Natural killer cell (primary cell): Measurements from ENCODE around the gene GABRG2. TPM values are rescaled to one million over a fixed set of nuclear protein-coding genes. Genes with fewer than 3 reads are reported as not detected.

Source experiments
- ATAC-seq, 3 donors: fragments of 150-1000 bp in 2 of 3; fragments of 200-7000 bp in 1 of 3; cut with Tn5 transposase; 1 replicate in 1 of 3; 2 replicates in 2 of 3; pipeline ENCODE4 v1.10.0; 2021; ENCODE audit warnings: mild to moderate bottlenecking in 2 of 3, moderate library complexity in 2 of 3
- DNase-seq, 2 donors: peaks; one replicate each; pipeline versions ENCODE4 v3.0.0 to v3.0.0-alpha.2; 2013 to 2021; ENCODE audit warnings: mixed read lengths in 1 of 2
- H3K27ac ChIP-seq: one replicate; pipeline ENCODE4 v1.5.1; 2013; ENCODE audit warnings: mild to moderate bottlenecking, low read length
- H3K27me3 ChIP-seq: one replicate; pipeline ENCODE4 v1.6.1; 2013; ENCODE audit warnings: low read length; ENCODE audit not compliant: control insufficient read depth, insufficient read depth
- H3K36me3 ChIP-seq: one replicate; pipeline ENCODE4 v1.6.1; 2013; ENCODE audit warnings: low read length; ENCODE audit not compliant: control insufficient read depth, insufficient read depth
- H3K4me1 ChIP-seq: one replicate; pipeline ENCODE4 v1.6.1; 2013; ENCODE audit warnings: low read length; ENCODE audit not compliant: control insufficient read depth, insufficient read depth
- H3K4me3 ChIP-seq: one replicate; pipeline ENCODE4 v1.5.1; 2013; ENCODE audit warnings: low read length
- H3K9me3 ChIP-seq: one replicate; pipeline ENCODE4 v1.6.1; 2013; ENCODE audit warnings: low read length; ENCODE audit not compliant: control insufficient read depth, insufficient read depth
- H3K27ac Mint-ChIP-seq, 2 donors: one replicate each; pipeline ENCODE4 v1.8.0; 2022; ENCODE audit warnings: mild to moderate bottlenecking in 2 of 2, mixed read lengths in 2 of 2, moderate library complexity in 1 of 2
- H3K27me3 Mint-ChIP-seq, 2 donors: one replicate each; pipeline ENCODE4 v1.8.0; 2022; ENCODE audit warnings: low read depth in 2 of 2, mixed read lengths in 2 of 2
- H3K36me3 Mint-ChIP-seq: one replicate; pipeline ENCODE4 v1.8.0; 2022; ENCODE audit warnings: mixed read lengths
- H3K4me1 Mint-ChIP-seq, 2 donors: one replicate each; pipeline ENCODE4 v1.8.0; 2022; ENCODE audit warnings: mixed read lengths in 2 of 2
- H3K4me3 Mint-ChIP-seq: one replicate; pipeline ENCODE4 v1.8.0; 2022; ENCODE audit warnings: mild to moderate bottlenecking, moderate library complexity, mixed read lengths
- H3K9me3 Mint-ChIP-seq, 2 donors: one replicate each; pipeline ENCODE4 v1.8.0; 2022; ENCODE audit warnings: mixed read lengths in 2 of 2
- WGBS: methylation state at CpG from one replicate; pipeline ENCODE4 v1.1.7; 2013; ENCODE audit warnings: missing lambda C conversion rate; ENCODE audit not compliant: insufficient coverage; 5-methylcytosine and 5-hydroxymethylcytosine counted together
- intact Hi-C: fragments of 100-400 bp; cut with micrococcal nuclease; formaldehyde crosslinking; loops from one replicate; pipeline ENCODE4 v1.14.2; 2022
- total RNA-seq, 4 donors: library from RNA; stranded (reverse); fragments of 120-200 nt in 1 of 4; gene quantifications; one replicate each; pipeline versions ENCODE4 v1.2.3 to v1.2.4, GENCODE V29; 2013 to 2022
- TF ChIP-seq, protein P1 (sequence below): fragments of 200-600 bp; IDR thresholded peaks from one replicate; pipeline ENCODE4 v1.8.0; 2022; ENCODE audit warnings: antibody characterized with exemption

GABRG2 gene
- total RNA-seq, 3 donors from 2014 or later (not counting 1 experiment from before 2014, with no cell fraction given) = 1.0 TPM; not detected in 2

DNA sequence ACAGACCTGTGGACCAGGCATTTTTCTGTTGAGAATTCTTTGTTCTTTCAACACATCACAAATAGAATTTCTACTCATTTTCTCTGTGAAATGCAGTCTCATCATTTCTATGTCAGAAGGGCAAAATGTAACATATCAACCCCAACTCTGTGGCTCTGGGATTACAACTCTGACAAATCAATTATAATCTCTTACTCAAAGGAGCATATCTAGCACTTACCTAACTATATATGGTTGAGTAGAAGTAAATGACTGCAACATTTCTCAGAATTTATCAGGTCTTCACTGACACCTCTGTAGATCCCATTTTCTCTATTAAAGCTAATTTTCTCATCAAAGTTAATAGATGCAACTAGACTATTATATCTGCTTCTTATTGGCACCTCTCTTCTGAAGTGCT lies 64.8 kb downstream of the GABRG2 start:
- no peak for DNase-seq
- TF ChIP-seq, protein P1, sequence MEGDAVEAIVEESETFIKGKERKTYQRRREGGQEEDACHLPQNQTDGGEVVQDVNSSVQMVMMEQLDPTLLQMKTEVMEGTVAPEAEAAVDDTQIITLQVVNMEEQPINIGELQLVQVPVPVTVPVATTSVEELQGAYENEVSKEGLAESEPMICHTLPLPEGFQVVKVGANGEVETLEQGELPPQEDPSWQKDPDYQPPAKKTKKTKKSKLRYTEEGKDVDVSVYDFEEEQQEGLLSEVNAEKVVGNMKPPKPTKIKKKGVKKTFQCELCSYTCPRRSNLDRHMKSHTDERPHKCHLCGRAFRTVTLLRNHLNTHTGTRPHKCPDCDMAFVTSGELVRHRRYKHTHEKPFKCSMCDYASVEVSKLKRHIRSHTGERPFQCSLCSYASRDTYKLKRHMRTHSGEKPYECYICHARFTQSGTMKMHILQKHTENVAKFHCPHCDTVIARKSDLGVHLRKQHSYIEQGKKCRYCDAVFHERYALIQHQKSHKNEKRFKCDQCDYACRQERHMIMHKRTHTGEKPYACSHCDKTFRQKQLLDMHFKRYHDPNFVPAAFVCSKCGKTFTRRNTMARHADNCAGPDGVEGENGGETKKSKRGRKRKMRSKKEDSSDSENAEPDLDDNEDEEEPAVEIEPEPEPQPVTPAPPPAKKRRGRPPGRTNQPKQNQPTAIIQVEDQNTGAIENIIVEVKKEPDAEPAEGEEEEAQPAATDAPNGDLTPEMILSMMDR = no peak

DNA sequence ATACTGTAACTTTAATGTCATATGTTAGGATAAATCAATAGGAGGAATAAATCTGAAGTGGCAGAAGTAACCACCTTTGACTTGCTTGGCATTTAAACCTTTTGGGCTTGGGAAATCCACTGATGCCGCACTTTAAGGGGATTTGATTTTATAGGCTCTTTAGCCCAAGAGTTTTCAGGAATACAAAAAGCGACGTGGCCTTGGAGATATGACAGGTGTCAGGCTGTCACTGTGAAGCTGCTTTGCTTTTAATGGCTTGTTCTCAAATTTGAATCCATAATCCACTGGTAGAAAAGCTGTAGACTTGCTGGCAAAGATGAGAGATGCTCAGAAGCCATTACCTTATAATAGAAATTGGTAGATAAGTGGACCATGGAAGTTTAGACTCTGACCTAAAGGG lies 71.6 kb downstream of the GABRG2 start:
- Mint-ChIP-seq H3K36me3 (no peaks in the 10 kb centered on the region), H3K9me3 (peaks cover 12 to 15% of the 10 kb centered on the region in 2 donors), H3K4me3 (no peak overlapping the region), H3K27ac (no peak overlapping the region), H3K4me1 (no peaks in the 10 kb centered on the region), H3K27me3 (no peaks in the 10 kb centered on the region)
- H3K36me3 ChIP-seq = no peaks in the 10 kb centered on the region
- WGBS = 89% methylated on average over 3 of the region's 3 CpGs
- no peak overlapping the region for H3K27ac ChIP-seq
- no peaks in the 10 kb centered on the region for H3K4me1 ChIP-seq
- H3K27me3 ChIP-seq = no peaks in the 10 kb centered on the region
- no peak for ATAC-seq
- no peak for DNase-seq
- TF ChIP-seq, protein P1 = no peak
- H3K4me3 ChIP-seq = no peak overlapping the region
- intact Hi-C loops = no loop called here
- no peaks in the 10 kb centered on the region for H3K9me3 ChIP-seq

More for the DNA sequence above, 64.8 kb downstream of the GABRG2 start:
- Histone ChIP-seq H3K36me3 (no peaks in the 10 kb centered on the region), H3K9me3 (no peaks in the 10 kb centered on the region), H3K4me3 (no peak overlapping the region), H3K4me1 (no peaks in the 10 kb centered on the region), H3K27ac (no peak overlapping the region), H3K27me3 (no peaks in the 10 kb centered on the region)
- intact Hi-C loops = no loop called here
- Mint-ChIP-seq H3K27me3 (no peaks in the 10 kb centered on the region), H3K9me3 (peaks cover 7 to 11% of the 10 kb centered on the region in 2 donors), H3K4me3 (no peak overlapping the region), H3K4me1 (no peaks in the 10 kb centered on the region), H3K36me3 (no peaks in the 10 kb centered on the region), H3K27ac (no peak overlapping the region)
- no peak for ATAC-seq

DNA sequence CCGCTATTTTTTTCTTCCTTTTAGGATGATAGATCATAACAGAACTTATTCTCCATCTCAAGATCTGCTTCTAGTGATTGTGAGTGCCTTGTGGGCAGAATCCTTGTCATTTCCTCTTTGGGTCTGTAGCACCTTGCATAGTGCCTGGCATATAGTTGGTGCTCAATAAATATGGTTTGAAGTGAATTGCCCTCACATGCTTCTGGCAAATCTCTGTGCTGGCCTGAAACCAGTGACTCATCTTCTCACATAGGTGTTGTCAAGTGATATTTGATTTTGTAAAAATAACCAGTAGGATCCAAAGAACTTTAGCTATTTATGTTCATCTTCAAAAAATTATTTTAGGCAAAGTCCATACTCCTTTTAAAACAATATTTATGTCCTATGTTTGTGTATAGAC lies 86.7 kb downstream of the GABRG2 start:
- H3K4me3 Mint-ChIP-seq = no peak overlapping the region
- Histone ChIP-seq H3K27ac (no peak overlapping the region), H3K36me3 (no peaks in the 10 kb centered on the region), H3K4me1 (no peaks in the 10 kb centered on the region), H3K4me3 (no peak overlapping the region), H3K27me3 (no peaks in the 10 kb centered on the region), H3K9me3 (no peaks in the 10 kb centered on the region)
- H3K27me3 Mint-ChIP-seq = no peaks in the 10 kb centered on the region
- WGBS = no CpG with 5 or more reads among the region's 1 CpG
- H3K36me3 Mint-ChIP-seq = no peaks in the 10 kb centered on the region
- DNase-seq = no peak
- no peak for ATAC-seq
- H3K27ac Mint-ChIP-seq = no peak overlapping the region
- H3K9me3 Mint-ChIP-seq = peaks cover 5 to 6% of the 10 kb centered on the region in 2 donors
- intact Hi-C loops = no loop called here
- TF ChIP-seq, protein P1 = no peak
- no peaks in the 10 kb centered on the region for H3K4me1 Mint-ChIP-seq

DNA sequence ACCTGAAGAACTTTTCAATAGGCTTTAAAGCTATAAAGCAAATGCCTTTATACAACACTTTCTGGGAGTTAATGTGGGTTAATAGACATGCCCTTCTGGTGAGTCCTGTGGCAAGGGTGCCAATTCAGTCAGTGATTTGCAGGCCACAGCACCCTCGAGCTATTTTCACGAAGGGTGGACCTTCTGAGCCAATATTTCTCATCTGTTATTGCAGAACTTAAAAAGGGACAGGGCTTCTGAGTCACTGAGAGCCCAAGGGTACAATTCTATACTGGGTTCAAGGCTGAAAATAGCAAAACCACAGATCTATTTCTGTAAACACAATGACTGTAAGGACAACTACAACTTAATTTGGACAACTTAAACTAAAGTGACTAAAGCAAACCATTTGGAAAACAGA lies 92.8 kb downstream of the GABRG2 start:
- H3K27ac ChIP-seq = no peak overlapping the region
- Mint-ChIP-seq H3K27ac (no peak overlapping the region), H3K9me3 (peaks cover 8% of the 10 kb centered on the region in 2 donors), H3K27me3 (no peaks in the 10 kb centered on the region), H3K4me1 (no peaks in the 10 kb centered on the region), H3K36me3 (no peaks in the 10 kb centered on the region), H3K4me3 (no peak overlapping the region)
- ATAC-seq = no peak
- TF ChIP-seq, protein P1 = no peak
- peaks cover 6% of the 10 kb centered on the region for H3K9me3 ChIP-seq
- no peaks in the 10 kb centered on the region for H3K27me3 ChIP-seq
- intact Hi-C loops = no loop called here
- H3K36me3 ChIP-seq = no peaks in the 10 kb centered on the region
- H3K4me1 ChIP-seq = no peaks in the 10 kb centered on the region
- WGBS = 51% methylated on average over 2 of the region's 2 CpGs
- DNase-seq = no peak
- no peak overlapping the region for H3K4me3 ChIP-seq
